ENCODE measurements around the gene NCOA7. TPM values are rescaled to one million over a fixed set of nuclear protein-coding genes. Genes with fewer than 3 reads are reported as not detected.

The NCOA7 gene
- total RNA-seq, 3 donors from 2014 or later (not counting 1 experiment from before 2014, with no cell fraction given), result 37.3 to 66.6 (median 56.8) TPM

DNA sequence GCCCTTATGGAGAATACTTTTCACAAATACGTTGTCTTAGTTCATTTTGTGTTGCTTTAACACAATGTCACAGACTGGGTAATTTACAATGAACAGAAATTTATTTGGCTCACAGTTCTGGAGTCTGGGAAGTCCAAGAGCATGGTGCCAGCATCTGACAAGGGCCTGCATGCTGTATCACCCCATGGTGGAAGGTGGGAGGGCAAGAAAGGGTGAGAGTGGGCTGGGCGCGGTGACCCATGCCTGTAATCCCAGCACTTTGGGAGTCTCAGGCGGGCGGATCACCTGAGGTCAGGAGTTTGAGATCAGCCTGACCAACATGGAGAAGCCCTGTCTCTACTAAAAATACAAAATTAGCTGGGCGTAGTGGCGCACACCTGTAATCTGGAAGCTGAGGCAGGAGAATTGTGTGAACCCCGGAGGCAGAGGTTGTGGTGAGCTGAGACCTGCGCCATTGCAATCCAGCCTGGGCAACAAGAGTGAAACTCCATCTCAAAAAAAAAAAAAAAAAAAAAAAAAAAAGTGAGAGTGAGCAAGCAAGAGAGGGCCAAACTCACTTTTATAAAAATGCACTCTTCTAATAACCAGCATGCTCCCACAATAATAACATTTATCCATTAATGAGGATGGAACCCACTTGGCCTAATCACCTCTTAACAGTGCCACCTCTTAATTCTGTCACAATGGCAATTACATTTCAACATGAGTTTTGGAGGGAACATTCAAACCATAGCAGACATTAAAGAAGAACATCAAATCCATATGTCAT is 36.1 kb downstream of the NCOA7 start:
- no peak overlapping the region for H3K4me3 ChIP-seq (ENCODE audit: low read length)
- DNase-seq, result no peak
- ATAC-seq, result no peak
- 82% methylated on average over 7 of the region's 9 CpGs for WGBS (ENCODE audit: insufficient coverage)
- peak overlapping the region; percentile 2 for H3K27ac ChIP-seq (ENCODE audit: low read length)
- H3K9me3 Mint-ChIP-seq, result no peaks in the 10 kb centered on the region
- peak overlapping the region; percentile 33 for H3K4me3 Mint-ChIP-seq
- H3K9me3 ChIP-seq (ENCODE audit: control insufficient read depth, insufficient read depth, low read length), result no peaks in the 10 kb centered on the region
- peaks cover 43 to 45% of the 10 kb centered on the region in 2 donors for H3K4me1 Mint-ChIP-seq
- no peaks in the 10 kb centered on the region for H3K36me3 Mint-ChIP-seq
- no peaks in the 10 kb centered on the region for H3K27me3 Mint-ChIP-seq (ENCODE audit: low read depth in 2 of 2)
- intact Hi-C loops (cut with micrococcal nuclease), result no loop called here
- H3K27ac Mint-ChIP-seq, result peak overlapping the region; percentile 41 to 75
- H3K4me1 ChIP-seq (ENCODE audit: control insufficient read depth, insufficient read depth, low read length), result peaks cover 15% of the 10 kb centered on the region
- TF ChIP-seq, protein P1, sequence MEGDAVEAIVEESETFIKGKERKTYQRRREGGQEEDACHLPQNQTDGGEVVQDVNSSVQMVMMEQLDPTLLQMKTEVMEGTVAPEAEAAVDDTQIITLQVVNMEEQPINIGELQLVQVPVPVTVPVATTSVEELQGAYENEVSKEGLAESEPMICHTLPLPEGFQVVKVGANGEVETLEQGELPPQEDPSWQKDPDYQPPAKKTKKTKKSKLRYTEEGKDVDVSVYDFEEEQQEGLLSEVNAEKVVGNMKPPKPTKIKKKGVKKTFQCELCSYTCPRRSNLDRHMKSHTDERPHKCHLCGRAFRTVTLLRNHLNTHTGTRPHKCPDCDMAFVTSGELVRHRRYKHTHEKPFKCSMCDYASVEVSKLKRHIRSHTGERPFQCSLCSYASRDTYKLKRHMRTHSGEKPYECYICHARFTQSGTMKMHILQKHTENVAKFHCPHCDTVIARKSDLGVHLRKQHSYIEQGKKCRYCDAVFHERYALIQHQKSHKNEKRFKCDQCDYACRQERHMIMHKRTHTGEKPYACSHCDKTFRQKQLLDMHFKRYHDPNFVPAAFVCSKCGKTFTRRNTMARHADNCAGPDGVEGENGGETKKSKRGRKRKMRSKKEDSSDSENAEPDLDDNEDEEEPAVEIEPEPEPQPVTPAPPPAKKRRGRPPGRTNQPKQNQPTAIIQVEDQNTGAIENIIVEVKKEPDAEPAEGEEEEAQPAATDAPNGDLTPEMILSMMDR (IDR thresholded peaks at IDR 0.05), result no peak
- H3K36me3 ChIP-seq (ENCODE audit: control insufficient read depth, insufficient read depth, low read length), result no peaks in the 10 kb centered on the region
- no peaks in the 10 kb centered on the region for H3K27me3 ChIP-seq (ENCODE audit: control insufficient read depth, insufficient read depth, low read length)

DNA sequence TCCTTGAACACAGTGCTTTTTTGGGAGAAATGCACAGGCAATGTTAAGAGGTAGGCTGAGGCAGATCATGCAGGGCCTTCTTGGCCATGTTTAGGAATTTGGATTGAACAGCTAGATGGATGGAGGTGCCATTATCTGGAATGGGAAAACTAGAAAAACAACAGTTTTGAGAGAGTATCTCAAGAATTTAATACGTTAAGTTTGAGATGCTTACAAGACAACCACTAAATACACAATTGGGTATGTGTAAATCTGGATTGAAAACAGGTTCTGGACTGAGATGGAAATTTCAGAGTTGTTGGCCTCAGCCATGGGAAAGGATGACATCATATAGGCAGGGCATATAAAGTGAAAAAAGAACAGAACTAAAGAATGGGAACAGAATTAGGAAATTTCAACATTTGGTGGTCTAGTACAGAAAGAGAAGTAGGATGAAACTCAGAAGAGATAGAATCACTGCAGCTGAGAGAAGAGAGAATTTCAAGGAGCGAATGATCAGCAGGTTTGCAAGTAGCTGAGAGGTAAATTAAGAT is 37.1 kb downstream of the NCOA7 start:
- DNase-seq (no peak), ATAC-seq (no peak)
- Mint-ChIP-seq H3K36me3 (no peaks in the 10 kb centered on the region), H3K9me3 (no peaks in the 10 kb centered on the region), H3K27ac (peak overlapping the region; percentile 41 to 75), H3K4me3 (peak overlapping the region; percentile 4), H3K4me1 (peaks cover 47 to 50% of the 10 kb centered on the region in 2 donors), H3K27me3 (ENCODE audit: low read depth in 2 of 2) (no peaks in the 10 kb centered on the region)
- Histone ChIP-seq H3K27me3 (ENCODE audit: control insufficient read depth, insufficient read depth, low read length) (no peaks in the 10 kb centered on the region), H3K27ac (ENCODE audit: low read length) (no peak overlapping the region), H3K36me3 (ENCODE audit: control insufficient read depth, insufficient read depth, low read length) (no peaks in the 10 kb centered on the region), H3K4me1 (ENCODE audit: control insufficient read depth, insufficient read depth, low read length) (peaks cover 24% of the 10 kb centered on the region), H3K4me3 (ENCODE audit: low read length) (no peak overlapping the region), H3K9me3 (ENCODE audit: control insufficient read depth, insufficient read depth, low read length) (no peaks in the 10 kb centered on the region)
- 92% methylated on average over 1 of the region's 2 CpGs for WGBS (ENCODE audit: insufficient coverage)
- TF ChIP-seq, protein P1 (IDR thresholded peaks at IDR 0.05), result no peak
- intact Hi-C loops (cut with micrococcal nuclease), result no loop called here

DNA sequence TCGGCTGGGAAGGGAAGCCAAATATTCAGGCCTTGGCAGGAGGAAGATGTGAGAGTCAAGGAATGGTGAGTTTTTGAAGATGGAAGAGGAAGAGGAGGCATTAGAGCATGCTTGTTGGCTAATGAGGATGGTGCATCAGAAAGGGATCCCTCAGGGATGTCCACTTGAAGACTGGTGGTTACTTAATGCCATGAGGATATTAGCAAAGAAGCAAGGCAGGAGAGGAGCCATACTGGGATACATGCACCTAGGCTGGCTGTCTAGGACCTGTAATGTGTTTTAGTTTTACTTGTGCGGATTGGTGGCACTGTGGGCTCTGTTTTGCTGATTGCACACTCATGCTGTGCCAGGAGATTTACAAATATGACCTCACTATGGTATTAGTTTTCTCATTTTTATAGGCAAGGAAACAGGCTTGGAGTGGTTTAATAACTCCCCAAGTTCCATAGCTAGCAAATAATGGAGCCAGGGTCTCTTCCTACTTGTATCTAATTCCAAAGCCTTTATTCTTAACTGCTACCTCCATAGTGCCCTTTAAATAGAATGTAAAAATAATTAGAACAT is 37.8 kb downstream of the NCOA7 start:
- no peaks in the 10 kb centered on the region for H3K27me3 Mint-ChIP-seq (ENCODE audit: low read depth in 2 of 2)

More for the DNA sequence above, 37.8 kb downstream of the NCOA7 start:
- H3K4me3 Mint-ChIP-seq, result peak overlapping the region; percentile 4
- no peak for ATAC-seq
- Histone ChIP-seq H3K4me3 (ENCODE audit: low read length) (no peak overlapping the region), H3K27ac (ENCODE audit: low read length) (no peak overlapping the region), H3K36me3 (ENCODE audit: control insufficient read depth, insufficient read depth, low read length) (no peaks in the 10 kb centered on the region), H3K4me1 (ENCODE audit: control insufficient read depth, insufficient read depth, low read length) (peaks cover 30% of the 10 kb centered on the region), H3K9me3 (ENCODE audit: control insufficient read depth, insufficient read depth, low read length) (no peaks in the 10 kb centered on the region), H3K27me3 (ENCODE audit: control insufficient read depth, insufficient read depth, low read length) (no peaks in the 10 kb centered on the region)
- H3K36me3 Mint-ChIP-seq, result no peaks in the 10 kb centered on the region
- intact Hi-C loops (cut with micrococcal nuclease), result no loop called here
- H3K9me3 Mint-ChIP-seq, result no peaks in the 10 kb centered on the region
- no peak for DNase-seq
- H3K4me1 Mint-ChIP-seq, result peaks cover 55 to 57% of the 10 kb centered on the region in 2 donors
- TF ChIP-seq, protein P1 (IDR thresholded peaks at IDR 0.05), result no peak
- 97% methylated on average over 2 of the region's 2 CpGs for WGBS (ENCODE audit: insufficient coverage)
- peak overlapping the region; percentile 41 to 75 for H3K27ac Mint-ChIP-seq
